ENCODE results near the gene ADCY3.

DNA sequence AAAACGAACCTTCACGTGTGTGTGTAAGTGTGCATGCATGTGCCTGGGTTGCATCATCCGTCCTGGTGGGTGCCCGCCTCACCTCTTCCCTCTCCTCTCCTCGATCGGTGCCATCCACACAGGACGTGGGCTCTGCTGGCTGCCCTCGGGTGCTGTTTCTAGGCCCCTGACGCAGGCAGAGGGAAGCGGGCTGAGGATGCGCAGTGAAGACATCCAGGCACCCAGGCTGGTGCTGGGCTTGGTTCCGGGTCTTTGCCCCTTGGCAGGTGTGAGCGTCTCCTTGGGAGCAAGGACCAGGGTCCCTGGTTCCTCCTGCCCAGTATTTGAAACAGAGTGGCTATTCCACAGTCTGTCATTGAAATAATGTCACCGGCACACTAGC is 6.2 kb upstream of the ADCY3 start:
- TF ChIP-seq POLR2AphosphoS5 (IDR thresholded peaks at IDR 0.05): no peak
- TF ChIP-seq, protein P1, sequence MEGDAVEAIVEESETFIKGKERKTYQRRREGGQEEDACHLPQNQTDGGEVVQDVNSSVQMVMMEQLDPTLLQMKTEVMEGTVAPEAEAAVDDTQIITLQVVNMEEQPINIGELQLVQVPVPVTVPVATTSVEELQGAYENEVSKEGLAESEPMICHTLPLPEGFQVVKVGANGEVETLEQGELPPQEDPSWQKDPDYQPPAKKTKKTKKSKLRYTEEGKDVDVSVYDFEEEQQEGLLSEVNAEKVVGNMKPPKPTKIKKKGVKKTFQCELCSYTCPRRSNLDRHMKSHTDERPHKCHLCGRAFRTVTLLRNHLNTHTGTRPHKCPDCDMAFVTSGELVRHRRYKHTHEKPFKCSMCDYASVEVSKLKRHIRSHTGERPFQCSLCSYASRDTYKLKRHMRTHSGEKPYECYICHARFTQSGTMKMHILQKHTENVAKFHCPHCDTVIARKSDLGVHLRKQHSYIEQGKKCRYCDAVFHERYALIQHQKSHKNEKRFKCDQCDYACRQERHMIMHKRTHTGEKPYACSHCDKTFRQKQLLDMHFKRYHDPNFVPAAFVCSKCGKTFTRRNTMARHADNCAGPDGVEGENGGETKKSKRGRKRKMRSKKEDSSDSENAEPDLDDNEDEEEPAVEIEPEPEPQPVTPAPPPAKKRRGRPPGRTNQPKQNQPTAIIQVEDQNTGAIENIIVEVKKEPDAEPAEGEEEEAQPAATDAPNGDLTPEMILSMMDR (IDR thresholded peaks at IDR 0.05): no peak
